ENCODE data around the gene MYCBP2. TPM values are rescaled to one million over a fixed set of nuclear protein-coding genes. Genes with fewer than 3 reads are reported as not detected.

Gene MYCBP2
- total RNA-seq, 1 donor from 2014 or later: 264 TPM

DNA sequence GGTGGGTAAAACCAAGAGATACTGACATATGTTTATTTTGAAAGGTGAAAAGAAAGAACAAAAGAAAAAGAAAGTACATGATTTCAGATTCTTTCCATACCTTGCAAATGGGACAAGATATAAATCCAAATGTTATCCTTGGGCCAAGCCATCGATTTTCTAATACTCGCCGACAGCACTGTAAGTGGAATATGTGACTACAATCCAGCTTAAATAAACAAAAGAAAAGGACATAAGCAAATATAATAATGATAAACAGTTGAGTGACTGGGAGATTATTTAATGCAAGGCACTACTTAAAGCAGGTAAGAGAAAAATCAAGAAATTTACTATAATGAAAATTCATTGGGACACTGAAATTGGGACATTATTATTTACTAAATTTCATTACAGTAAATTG, 270.0 kb downstream of the MYCBP2 start:
- TF ChIP-seq, protein P1, sequence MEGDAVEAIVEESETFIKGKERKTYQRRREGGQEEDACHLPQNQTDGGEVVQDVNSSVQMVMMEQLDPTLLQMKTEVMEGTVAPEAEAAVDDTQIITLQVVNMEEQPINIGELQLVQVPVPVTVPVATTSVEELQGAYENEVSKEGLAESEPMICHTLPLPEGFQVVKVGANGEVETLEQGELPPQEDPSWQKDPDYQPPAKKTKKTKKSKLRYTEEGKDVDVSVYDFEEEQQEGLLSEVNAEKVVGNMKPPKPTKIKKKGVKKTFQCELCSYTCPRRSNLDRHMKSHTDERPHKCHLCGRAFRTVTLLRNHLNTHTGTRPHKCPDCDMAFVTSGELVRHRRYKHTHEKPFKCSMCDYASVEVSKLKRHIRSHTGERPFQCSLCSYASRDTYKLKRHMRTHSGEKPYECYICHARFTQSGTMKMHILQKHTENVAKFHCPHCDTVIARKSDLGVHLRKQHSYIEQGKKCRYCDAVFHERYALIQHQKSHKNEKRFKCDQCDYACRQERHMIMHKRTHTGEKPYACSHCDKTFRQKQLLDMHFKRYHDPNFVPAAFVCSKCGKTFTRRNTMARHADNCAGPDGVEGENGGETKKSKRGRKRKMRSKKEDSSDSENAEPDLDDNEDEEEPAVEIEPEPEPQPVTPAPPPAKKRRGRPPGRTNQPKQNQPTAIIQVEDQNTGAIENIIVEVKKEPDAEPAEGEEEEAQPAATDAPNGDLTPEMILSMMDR (IDR thresholded peaks at IDR 0.05): no peak
- no peaks in the 10 kb centered on the region for H3K9me3 ChIP-seq
- H3K27ac ChIP-seq: no peak overlapping the region
- no peak overlapping the region for H3K4me3 ChIP-seq
- no peaks in the 10 kb centered on the region for H3K27me3 ChIP-seq
- intact Hi-C loops (cut with DNase I): no loop called here
- H3K36me3 ChIP-seq: peaks cover 57 to 58% of the 10 kb centered on the region in 2 donors
- no peak for DNase-seq (ENCODE audit: low spot score in 2 of 2)
- H3K4me1 ChIP-seq: no peaks in the 10 kb centered on the region

DNA sequence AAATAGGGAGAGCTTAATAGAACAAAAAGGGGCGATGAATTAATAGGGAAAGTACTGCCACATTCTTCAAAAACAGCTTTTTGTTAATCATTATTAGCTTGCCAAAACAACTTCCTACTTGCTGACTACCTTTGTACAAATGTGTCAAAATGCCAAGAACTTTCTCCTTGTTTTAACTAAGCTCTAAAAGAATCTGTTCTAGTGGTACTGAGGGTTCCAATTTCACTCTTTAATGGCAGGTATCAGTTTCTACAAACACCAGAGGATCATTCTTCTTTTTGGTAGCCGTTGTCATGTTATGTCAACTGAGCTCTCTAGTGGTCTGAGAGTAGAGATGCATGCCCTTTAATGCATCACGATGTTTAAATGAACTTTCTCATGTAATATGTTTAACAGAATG, 270.5 kb downstream of the MYCBP2 start:
- intact Hi-C loops (cut with DNase I): no loop called here
- no peak for DNase-seq (ENCODE audit: low spot score in 2 of 2)
- peaks cover 52 to 62% of the 10 kb centered on the region in 2 donors for H3K36me3 ChIP-seq
- H3K4me1 ChIP-seq: no peaks in the 10 kb centered on the region
- TF ChIP-seq, protein P1 (IDR thresholded peaks at IDR 0.05): no peak
- no peaks in the 10 kb centered on the region for H3K9me3 ChIP-seq
- H3K4me3 ChIP-seq: no peak overlapping the region
- no peak overlapping the region for H3K27ac ChIP-seq
- no peaks in the 10 kb centered on the region for H3K27me3 ChIP-seq

DNA sequence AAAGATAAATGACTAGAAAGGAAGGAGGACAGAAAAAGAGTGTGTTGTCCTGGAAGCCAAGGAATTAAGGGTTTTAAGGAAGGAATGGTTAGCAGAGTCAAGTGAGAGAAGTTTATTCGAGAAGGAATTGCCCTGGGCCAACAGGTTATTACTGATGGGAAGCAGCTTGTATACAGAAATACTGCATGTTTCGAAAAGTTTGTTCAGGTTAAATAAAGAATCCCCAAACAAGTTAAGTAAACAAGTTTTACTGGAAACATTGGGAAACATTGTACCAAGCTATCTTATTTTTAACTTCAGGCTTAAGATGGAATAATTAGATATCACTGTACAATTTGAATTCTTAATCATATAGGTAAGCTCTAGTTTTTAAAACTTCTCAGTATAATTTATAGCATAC, 271.7 kb downstream of the MYCBP2 start:
- H3K4me1 ChIP-seq: no peaks in the 10 kb centered on the region
- no peak overlapping the region for H3K4me3 ChIP-seq
- peaks cover 57 to 70% of the 10 kb centered on the region in 2 donors for H3K36me3 ChIP-seq
- no peak for DNase-seq (ENCODE audit: low spot score in 2 of 2)
- TF ChIP-seq, protein P1 (IDR thresholded peaks at IDR 0.05): no peak
- intact Hi-C loops (cut with DNase I): no loop called here
- no peaks in the 10 kb centered on the region for H3K27me3 ChIP-seq
- no peaks in the 10 kb centered on the region for H3K9me3 ChIP-seq
- H3K27ac ChIP-seq: no peak overlapping the region

DNA sequence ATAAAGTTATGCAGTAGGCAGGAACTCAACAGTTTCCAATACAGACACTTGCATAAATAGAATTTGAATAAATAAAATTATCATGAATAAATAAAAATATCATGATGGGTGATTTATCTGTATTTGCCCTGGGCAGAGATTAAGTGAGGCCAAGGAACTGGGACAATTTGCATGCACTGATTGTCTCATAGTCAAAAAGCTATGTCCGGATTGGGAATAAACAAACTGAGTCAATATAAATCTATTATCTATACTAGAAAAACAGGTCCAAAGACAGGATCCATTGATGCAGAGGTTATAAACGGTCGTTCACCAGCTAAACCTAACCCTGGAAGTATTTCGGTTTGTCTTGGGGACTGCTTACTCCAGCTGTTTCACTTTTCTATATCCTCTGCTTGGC, 273.7 kb downstream of the MYCBP2 start:
- Histone ChIP-seq H3K27ac (no peak overlapping the region), H3K4me3 (no peak overlapping the region), H3K27me3 (no peaks in the 10 kb centered on the region), H3K36me3 (peaks cover 59 to 73% of the 10 kb centered on the region in 2 donors), H3K9me3 (no peaks in the 10 kb centered on the region), H3K4me1 (no peaks in the 10 kb centered on the region)
- intact Hi-C loops (cut with DNase I): no loop called here
- no peak for DNase-seq (ENCODE audit: low spot score in 2 of 2)
- TF ChIP-seq, protein P1 (IDR thresholded peaks at IDR 0.05): no peak

DNA sequence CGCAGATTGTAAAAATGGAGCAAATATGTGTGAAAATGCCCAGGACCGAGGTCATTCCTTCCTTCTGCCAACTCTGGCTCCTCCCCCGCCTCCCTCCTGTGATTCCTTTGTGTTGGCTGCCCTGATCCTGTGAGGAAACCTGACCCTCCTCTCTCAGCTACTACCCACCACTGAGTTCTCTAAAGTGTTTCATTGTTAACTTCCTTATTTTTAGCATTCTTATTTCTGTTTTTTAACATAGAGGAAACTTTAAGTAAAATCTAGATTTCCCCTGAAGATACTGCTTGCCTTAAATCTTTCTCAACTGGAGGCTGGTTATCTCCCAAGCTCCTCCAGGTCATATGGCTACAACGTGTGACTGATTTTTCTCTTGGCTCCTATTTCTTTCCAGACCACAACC, 278.2 kb downstream of the MYCBP2 start:
- TF ChIP-seq, protein P1 (IDR thresholded peaks at IDR 0.05): no peak
- intact Hi-C loops (cut with DNase I): no loop called here
- no peak overlapping the region for H3K4me3 ChIP-seq
- no peaks in the 10 kb centered on the region for H3K4me1 ChIP-seq
- no peak overlapping the region for H3K27ac ChIP-seq
- no peaks in the 10 kb centered on the region for H3K9me3 ChIP-seq
- H3K27me3 ChIP-seq: no peaks in the 10 kb centered on the region
- H3K36me3 ChIP-seq: peaks cover 34 to 55% of the 10 kb centered on the region in 2 donors
- DNase-seq (ENCODE audit: low spot score in 2 of 2): no peak

Data from ascending aorta (tissue), 2 donors.